PC-3 (cell line): ENCODE results near the gene TMEM41B.

Experiments
- EZH2 ChIP-seq: fragments of 300-600 bp; sonication (generic); IDR thresholded peaks from one replicate; pipeline ENCODE4 v1.6.1; 2017; ENCODE audit warnings: antibody characterized with exemption, mild to moderate bottlenecking, low read length; ENCODE audit not compliant: unreplicated experiment
- TF ChIP-seq, protein P1 (sequence below): fragments of 300-600 bp; sonication (generic); conservative IDR thresholded peaks from 2 replicates; pipeline ENCODE4 v1.5.1; 2017; ENCODE audit warnings: antibody characterized with exemption, low read depth, mild to moderate bottlenecking, low read length

DNA sequence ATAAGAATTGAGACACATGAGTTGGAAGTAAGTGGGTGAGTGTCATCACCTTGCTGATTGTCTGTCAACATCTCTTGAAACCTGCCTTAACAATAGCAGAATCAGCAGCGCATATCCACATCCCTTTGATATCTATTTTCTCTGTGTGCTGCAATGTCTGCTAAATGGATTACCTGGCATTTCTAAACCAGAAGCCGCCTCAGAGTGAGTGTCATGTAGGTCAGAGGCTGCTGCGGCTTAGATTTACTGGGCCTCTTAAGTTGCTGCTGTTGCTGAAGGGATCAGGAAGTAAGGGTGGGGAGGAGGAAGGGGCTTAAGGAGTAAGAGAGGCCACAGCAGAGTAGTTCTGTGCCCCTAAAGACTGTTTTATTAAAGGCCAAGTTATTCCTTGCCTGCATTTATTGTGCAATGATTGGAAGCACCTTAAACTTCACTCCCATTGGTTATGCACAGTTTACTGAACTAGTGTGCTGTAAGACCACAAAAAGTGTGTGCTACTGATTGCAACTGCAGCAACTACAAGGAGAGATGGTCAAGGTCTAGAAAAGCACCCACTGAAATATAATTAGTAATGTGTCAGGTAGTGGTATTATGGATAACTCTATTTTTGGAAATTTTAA lies 29.8 kb upstream of the TMEM41B start:
- TF ChIP-seq, protein P1, sequence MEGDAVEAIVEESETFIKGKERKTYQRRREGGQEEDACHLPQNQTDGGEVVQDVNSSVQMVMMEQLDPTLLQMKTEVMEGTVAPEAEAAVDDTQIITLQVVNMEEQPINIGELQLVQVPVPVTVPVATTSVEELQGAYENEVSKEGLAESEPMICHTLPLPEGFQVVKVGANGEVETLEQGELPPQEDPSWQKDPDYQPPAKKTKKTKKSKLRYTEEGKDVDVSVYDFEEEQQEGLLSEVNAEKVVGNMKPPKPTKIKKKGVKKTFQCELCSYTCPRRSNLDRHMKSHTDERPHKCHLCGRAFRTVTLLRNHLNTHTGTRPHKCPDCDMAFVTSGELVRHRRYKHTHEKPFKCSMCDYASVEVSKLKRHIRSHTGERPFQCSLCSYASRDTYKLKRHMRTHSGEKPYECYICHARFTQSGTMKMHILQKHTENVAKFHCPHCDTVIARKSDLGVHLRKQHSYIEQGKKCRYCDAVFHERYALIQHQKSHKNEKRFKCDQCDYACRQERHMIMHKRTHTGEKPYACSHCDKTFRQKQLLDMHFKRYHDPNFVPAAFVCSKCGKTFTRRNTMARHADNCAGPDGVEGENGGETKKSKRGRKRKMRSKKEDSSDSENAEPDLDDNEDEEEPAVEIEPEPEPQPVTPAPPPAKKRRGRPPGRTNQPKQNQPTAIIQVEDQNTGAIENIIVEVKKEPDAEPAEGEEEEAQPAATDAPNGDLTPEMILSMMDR = no peak
- TF ChIP-seq EZH2 = no peak
